ENCODE measurements around the gene ARAF. TPM values are rescaled to one million over a fixed set of nuclear protein-coding genes. Genes with fewer than 3 reads are reported as not detected.

Gene ARAF
- total and polyA plus RNA-seq, 2 experiments from 2014 or later = 32.0 to 78.0 TPM

- Histone ChIP-seq H3K4me1 (ENCODE audit: insufficient read depth) (no peaks in the 10 kb centered on the region), H3K36me3 (ENCODE audit: low read depth) (no peaks in the 10 kb centered on the region), H3K9me2 (ENCODE audit: insufficient read depth) (no peaks in the 10 kb centered on the region), H3K9ac (no peak within 1 kb of the TSS), H3K4me3 (peak within 1 kb of the TSS; percentile 55), H3K9me3 (ENCODE audit: low read depth) (no peaks in the 10 kb centered on the region), H3F3A (ENCODE audit: insufficient read depth) (no peaks in the 10 kb centered on the region), H3K27me3 (replicated peaks; ENCODE audit: insufficient read depth) (no peaks in the 10 kb centered on the region), H4K20me1 (ENCODE audit: insufficient read depth) (no peaks in the 10 kb centered on the region), H3K4me2 (ENCODE audit: unreplicated experiment) (peak within 1 kb of the TSS; percentile 34), H3K27ac (no peak within 1 kb of the TSS), H3K79me2 (ENCODE audit: insufficient read depth) (no peaks in the 10 kb centered on the region), H2AFZ (0 out of 2 replicates have a peak within 1 kb of the TSS, but pooled peaks have one; percentile 20)
- DNase-seq = peak; percentile 89
- WGBS, 2 experiments (ENCODE audit: low coverage in 1 of 2, low lambda C conversion rate in 2 of 2, missing lambda C conversion rate in 2 of 2) = 1 to 3% methylated on average over 23 to 31 of the region's 88 CpGs
- in situ Hi-C loops (cut with MboI) = no loop called here
- TF ChIP-seq EZH2phosphoT487 (IDR thresholded peaks at IDR 0.05; ENCODE audit: insufficient read depth, low read depth) (no peak), EZH2 (IDR thresholded peaks at IDR 0.05; ENCODE audit: insufficient read depth, poor library complexity, severe bottlenecking) (no peak)
Observed at GRCh38 chrX:47619486-47620302, 58.7 kb downstream of the ARAF start, which contains the start of gene SYN1. TSS of gene SYN1 (minus strand) at chrX:47619857. CDS start at chrX:47619728, 129 bp downstream.

- Histone ChIP-seq H3K4me2 (ENCODE audit: unreplicated experiment) (no peak overlapping the region), H3K4me1 (ENCODE audit: insufficient read depth) (no peaks in the 10 kb centered on the region), H3K79me2 (ENCODE audit: insufficient read depth) (no peaks in the 10 kb centered on the region), H3K4me3 (no peak overlapping the region), H2AFZ (no peak overlapping the region), H3K9me2 (ENCODE audit: insufficient read depth) (no peaks in the 10 kb centered on the region), H3K9me3 (ENCODE audit: low read depth) (no peaks in the 10 kb centered on the region), H3K27ac (no peak overlapping the region), H3F3A (ENCODE audit: insufficient read depth) (no peaks in the 10 kb centered on the region), H4K20me1 (ENCODE audit: insufficient read depth) (no peaks in the 10 kb centered on the region), H3K27me3 (replicated peaks; ENCODE audit: insufficient read depth) (no peaks in the 10 kb centered on the region), H3K9ac (no peak overlapping the region), H3K36me3 (ENCODE audit: low read depth) (no peaks in the 10 kb centered on the region)
- in situ Hi-C loops (cut with MboI) = no loop called here
- 50 to 57% methylated on average over 4 to 9 of the region's 9 CpGs for WGBS, 2 experiments (ENCODE audit: low coverage in 1 of 2, low lambda C conversion rate in 2 of 2, missing lambda C conversion rate in 2 of 2)
- DNase-seq = no peak
- no peak for TF ChIP-seq EZH2phosphoT487 (IDR thresholded peaks at IDR 0.05; ENCODE audit: insufficient read depth, low read depth)
- no peak for TF ChIP-seq EZH2 (IDR thresholded peaks at IDR 0.05; ENCODE audit: insufficient read depth, poor library complexity, severe bottlenecking)
Observed at GRCh38 chrX:47620303-47620685, 59.3 kb downstream of the ARAF start.

Small RNA genes lying within 50 kb of the gene (microRNA-seq; reads per million reads assigned to microRNA genes)
- gene MIR4769 (ENCODE audit: borderline number of aligned reads) = not detected

Small RNA genes lying within 50 kb of the gene (small RNA-seq; reads per million reads assigned to genes)
- not detected for gene MIR4769 (ENCODE audit: low read depth, low replicate concordance)

Other genes with a start within 250 kb of the ARAF start
- not detected in 2 replicates for gene ZNF157, start 190.6 kb upstream of the ARAF start, total RNA-seq (2014; rRNA removed; shearing (Covaris generic))
- gene ZNF157, start 190.6 kb upstream of the ARAF start, polyA plus RNA-seq (2016; fragmentation: Nextera tagmentation; extraction: Ambion mirVana) = not detected in 2 replicates
- 7.1 and 8.5 TPM in 2 replicates for gene ZNF41, start 78.0 kb upstream of the ARAF start, total RNA-seq (2014; rRNA removed; shearing (Covaris generic))
- 6.1 and 6.3 TPM in 2 replicates for gene ZNF41, start 78.0 kb upstream of the ARAF start, polyA plus RNA-seq (2016; fragmentation: Nextera tagmentation; extraction: Ambion mirVana)
- gene TIMP1, start 21.2 kb downstream of the ARAF start, total RNA-seq (2014; rRNA removed; shearing (Covaris generic)) = 2,871 and 4,277 TPM in 2 replicates
- gene TIMP1, start 21.2 kb downstream of the ARAF start, polyA plus RNA-seq (2016; fragmentation: Nextera tagmentation; extraction: Ambion mirVana) = 13,908 and 14,059 TPM in 2 replicates
- not detected in 2 replicates for gene SYN1, start 58.7 kb downstream of the ARAF start, total RNA-seq (2014; rRNA removed; shearing (Covaris generic))
- 0.32 and 0.34 TPM in 2 replicates for gene SYN1, start 58.7 kb downstream of the ARAF start, polyA plus RNA-seq (2016; fragmentation: Nextera tagmentation; extraction: Ambion mirVana)
- gene CFP, start 68.7 kb downstream of the ARAF start, total RNA-seq (2014; rRNA removed; shearing (Covaris generic)) = 1.4 TPM in 1 of 2 replicates, not detected in the other
- 0.15 TPM in 1 of 2 replicates, not detected in the other for gene CFP, start 68.7 kb downstream of the ARAF start, polyA plus RNA-seq (2016; fragmentation: Nextera tagmentation; extraction: Ambion mirVana)
- 35.3 and 46.6 TPM in 2 replicates for gene ELK1, start 89.4 kb downstream of the ARAF start, total RNA-seq (2014; rRNA removed; shearing (Covaris generic))
- 47.7 and 49.5 TPM in 2 replicates for gene ELK1, start 89.4 kb downstream of the ARAF start, polyA plus RNA-seq (2016; fragmentation: Nextera tagmentation; extraction: Ambion mirVana)
- gene UXT, start 98.0 kb downstream of the ARAF start, total RNA-seq (2014; rRNA removed; shearing (Covaris generic)) = 130 and 133 TPM in 2 replicates
- gene UXT, start 98.0 kb downstream of the ARAF start, polyA plus RNA-seq (2016; fragmentation: Nextera tagmentation; extraction: Ambion mirVana) = 158 and 160 TPM in 2 replicates

Data from GM23248 (cell line).